IMR-90 (cell line): Measurements from ENCODE around the gene GTF2A1L. TPM values are rescaled to one million over a fixed set of nuclear protein-coding genes. Genes with fewer than 3 reads are reported as not detected.

Experiments used
- ATAC-seq: fragments of 200-7000 bp; cut with Tn5 transposase; 2 replicates; pipeline ENCODE4 v1.9.1; 2020; ENCODE audit warnings: low read depth, mild to moderate bottlenecking, moderate library complexity
- BruUV-seq: library from RNA; stranded (reverse); fragments of 400-500 nt; replicated peaks from 2 replicates; lab custom pipeline; 2021; lab: Mats Ljungman, UMichigan
- CTCF ChIA-PET: fragments of 300-600 bp; formaldehyde crosslinking; extraction: SDS; loops from one replicate; lab custom pipeline; 2021; ENCODE audit warnings: antibody characterized with exemption; lab: Yijun Ruan, JAX
- POLR2A ChIA-PET: fragments of 300-600 bp; sonication (Branson Sonifier 250); formaldehyde crosslinking; loops from one replicate; lab custom pipeline; 2022; ENCODE audit warnings: antibody characterized with exemption; ENCODE audit not compliant: unreplicated experiment; lab: Charles Lee
- DNase-seq: peaks from one replicate; pipeline ENCODE4 v3.0.0; 2013
- H2AFZ ChIP-seq: replicated peaks from 2 replicates; pipeline ENCODE3; 2013; ENCODE audit warnings: low read length, mild to moderate bottlenecking; ENCODE audit not compliant: poor library complexity
- H2AK5ac ChIP-seq: 2 replicates; pipeline ENCODE4 v1.6.1; 2013; ENCODE audit warnings: low read depth, low read length, inconsistent platforms
- H2AK9ac ChIP-seq: replicated peaks from 2 replicates; pipeline ENCODE3; 2013; ENCODE audit warnings: mild to moderate bottlenecking, low read depth, low read length, moderate library complexity; ENCODE audit not compliant: poor library complexity
- H2BK120ac ChIP-seq: 2 replicates; pipeline ENCODE4 v1.6.1; 2013; ENCODE audit warnings: low read depth, low read length, inconsistent platforms
- H2BK15ac ChIP-seq: 3 replicates; pipeline ENCODE4 v1.6.1; 2013; ENCODE audit warnings: low read depth, low read length, inconsistent platforms
- H2BK20ac ChIP-seq: 2 replicates; pipeline ENCODE4 v1.6.1; 2013; ENCODE audit warnings: low read depth, mild to moderate bottlenecking, inconsistent platforms, low read length, moderate library complexity
- H2BK5ac ChIP-seq: 2 replicates; pipeline ENCODE4 v1.6.1; 2013; ENCODE audit warnings: mild to moderate bottlenecking, low read depth, low read length, inconsistent platforms; ENCODE audit not compliant: poor library complexity, severe bottlenecking
- H3K14ac ChIP-seq: replicated peaks from 2 replicates; pipeline ENCODE4 v1.6.1; 2013; ENCODE audit warnings: low read depth, low read length, inconsistent platforms
- H3K18ac ChIP-seq: 2 replicates; pipeline ENCODE4 v1.6.1; 2013; ENCODE audit warnings: low read depth, low read length, control low read depth
- H3K23ac ChIP-seq: 2 replicates; pipeline ENCODE4 v1.6.1; 2013; ENCODE audit warnings: low read depth, low read length, inconsistent platforms
- H3K27ac ChIP-seq: 2 replicates; pipeline ENCODE4 v1.5.1; 2013; ENCODE audit warnings: mild to moderate bottlenecking, control low read depth, low read length; ENCODE audit not compliant: insufficient read depth
- H3K27me3 ChIP-seq: 2 replicates; pipeline ENCODE4 v1.6.1; 2013; ENCODE audit warnings: low read length; ENCODE audit not compliant: control insufficient read depth, insufficient read depth
- H3K36me3 ChIP-seq: 2 replicates; pipeline ENCODE4 v1.6.1; 2013; ENCODE audit warnings: low read length, mixed read lengths; ENCODE audit not compliant: control insufficient read depth, insufficient read depth
- H3K4ac ChIP-seq: 2 replicates; pipeline ENCODE4 v1.6.1; 2013; ENCODE audit warnings: low read depth, low read length, inconsistent platforms
- H3K4me1 ChIP-seq: 2 replicates; pipeline ENCODE4 v1.6.1; 2013; ENCODE audit warnings: low read length, mixed read lengths; ENCODE audit not compliant: control insufficient read depth, insufficient read depth
- H3K4me2 ChIP-seq: 2 replicates; pipeline ENCODE4 v1.6.1; 2013; ENCODE audit warnings: low read depth, mild to moderate bottlenecking, control low read depth, low read length, moderate library complexity
- H3K4me3 ChIP-seq: 2 replicates; pipeline ENCODE4 v1.5.1; 2013; ENCODE audit warnings: low read depth, mild to moderate bottlenecking, control low read depth, low read length, moderate library complexity; ENCODE audit not compliant: insufficient read depth
- H3K56ac ChIP-seq: 2 replicates; pipeline ENCODE4 v1.6.1; 2013; ENCODE audit warnings: low read length, inconsistent platforms; ENCODE audit not compliant: insufficient read depth; ENCODE audit errors: extremely low read depth
- H3K79me1 ChIP-seq, 2 experiments: 2 replicates each; pipeline ENCODE4 v1.6.1; 2013; ENCODE audit warnings: low read length in 2 of 2, inconsistent platforms in 1 of 2, low read depth in 1 of 2
- H3K9ac ChIP-seq: 2 replicates; pipeline ENCODE4 v1.6.1; 2013; ENCODE audit warnings: low read depth, low read length, control low read depth
- H3K9me1 ChIP-seq: 2 replicates; pipeline ENCODE4 v1.6.1; 2013; ENCODE audit warnings: low read length, inconsistent platforms; ENCODE audit not compliant: insufficient read depth
- H3K9me3 ChIP-seq: 2 replicates; pipeline ENCODE4 v1.6.1; 2013; ENCODE audit warnings: low read length; ENCODE audit not compliant: control insufficient read depth, insufficient read depth
- H4K20me1 ChIP-seq: 2 replicates; pipeline ENCODE4 v1.6.1; 2013; ENCODE audit warnings: low read length, inconsistent platforms; ENCODE audit not compliant: insufficient read depth
- H4K5ac ChIP-seq: 2 replicates; pipeline ENCODE4 v1.6.1; 2013; ENCODE audit warnings: mild to moderate bottlenecking, low read depth, low read length, control low read depth
- H4K8ac ChIP-seq, 2 experiments: 2 replicates each; pipeline ENCODE4 v1.6.1; 2013; ENCODE audit warnings: low read depth in 2 of 2, low read length in 2 of 2, control low read depth in 1 of 2, inconsistent platforms in 1 of 2
- H4K91ac ChIP-seq: 2 replicates; pipeline ENCODE4 v1.6.1; 2013; ENCODE audit warnings: low read depth, low read length, inconsistent platforms; ENCODE audit not compliant: insufficient read depth
- BHLHE40 ChIP-seq: fragments of 150-350 bp; IDR thresholded peaks from 2 replicates; pipeline ENCODE4 v1.6.1; 2016; ENCODE audit warnings: mild to moderate bottlenecking, low read depth, low read length
- CEBPB ChIP-seq: IDR thresholded peaks from 2 replicates; pipeline ENCODE4 v1.6.1; 2012; ENCODE audit warnings: low read depth, low read length, improper control_type of control experiment
- CHD1 ChIP-seq: IDR thresholded peaks from 2 replicates; pipeline ENCODE4 v1.6.1; 2012; ENCODE audit warnings: low read depth, low read length, improper control_type of control experiment
- ELK1 ChIP-seq: fragments of 150-350 bp; IDR thresholded peaks from 2 replicates; pipeline ENCODE4 v1.6.1; 2016; ENCODE audit warnings: low read depth, mild to moderate bottlenecking, low read length, moderate library complexity, borderline replicate concordance
- FOS ChIP-seq: fragments of 150-350 bp; IDR thresholded peaks from 2 replicates; pipeline ENCODE4 v1.6.1; 2016; ENCODE audit warnings: low read depth, low read length
- MAFK ChIP-seq: IDR thresholded peaks from 2 replicates; pipeline ENCODE4 v1.6.1; 2012; ENCODE audit warnings: low read depth, low read length, improper control_type of control experiment
- MAZ ChIP-seq: IDR thresholded peaks from 2 replicates; pipeline ENCODE4 v1.6.1; 2012; ENCODE audit warnings: low read depth, mild to moderate bottlenecking, low read length, improper control_type of control experiment, moderate library complexity, borderline replicate concordance
- MXI1 ChIP-seq: IDR thresholded peaks from 2 replicates; pipeline ENCODE4 v1.6.1; 2012; ENCODE audit warnings: low read depth, mild to moderate bottlenecking, low read length, moderate library complexity, borderline replicate concordance
- NFE2L2 ChIP-seq: fragments of 150-350 bp; IDR thresholded peaks from 2 replicates; pipeline ENCODE4 v1.6.1; 2016; ENCODE audit warnings: low read depth, mild to moderate bottlenecking, low read length
- POLR2A ChIP-seq: IDR thresholded peaks from 2 replicates; pipeline ENCODE4 v1.6.1; 2012; ENCODE audit warnings: mild to moderate bottlenecking, low read depth, low read length
- RAD21 ChIP-seq: IDR thresholded peaks from 2 replicates; pipeline ENCODE4 v1.6.1; 2012; ENCODE audit warnings: low read length, improper control_type of control experiment
- RCOR1 ChIP-seq: IDR thresholded peaks from 2 replicates; pipeline ENCODE4 v1.6.1; 2012; ENCODE audit warnings: mild to moderate bottlenecking, low read length, improper control_type of control experiment; ENCODE audit not compliant: insufficient replicate concordance
- RFX5 ChIP-seq: IDR thresholded peaks from 2 replicates; pipeline ENCODE4 v1.8.0; 2012; ENCODE audit warnings: low read depth, mild to moderate bottlenecking, low read length, moderate library complexity
- SMC3 ChIP-seq: fragments of 150-350 bp; IDR thresholded peaks from 2 replicates; pipeline ENCODE4 v1.6.1; 2016; ENCODE audit warnings: low read depth, mild to moderate bottlenecking, antibody characterized with exemption, low read length, moderate library complexity
- USF2 ChIP-seq: fragments of 150-350 bp; IDR thresholded peaks from 2 replicates; pipeline ENCODE4 v1.6.1; 2017; ENCODE audit warnings: mild to moderate bottlenecking, antibody characterized with exemption, low read length, low read depth
- WGBS, 2 experiments: methylation state at CpG; one replicate each; pipeline versions ENCODE4 v1.1.5 to v1.1.7; 2013; ENCODE audit warnings: missing lambda C conversion rate in 2 of 2; ENCODE audit not compliant: insufficient read length in 1 of 2; ENCODE audit errors: extremely low coverage in 2 of 2; 5-methylcytosine and 5-hydroxymethylcytosine counted together
- dilution Hi-C: fragments of 300-500 bp; cut with HindIII; formaldehyde crosslinking; loops from one replicate; pipeline ENCODE4 v1.14.3; 2018; ENCODE audit warnings: low sequenced_read_pairs; ENCODE audit not compliant: unreplicated experiment
- in situ Hi-C: fragments of 300-500 bp; cut with MboI; formaldehyde crosslinking; loops from 3 replicates; pipeline ENCODE4 v1.14.3; 2019; ENCODE audit warnings: low sequenced_read_pairs, inconsistent platforms, mixed read lengths
- intact Hi-C: fragments of 100-400 bp; cut with micrococcal nuclease; formaldehyde crosslinking; loops from 2 replicates; pipeline ENCODE4 v1.10.0; 2022
- polyA plus RNA-seq, 3 experiments: library from polyadenylated mRNA; depleted of rRNA; stranded (reverse); fragments of >200 nt; gene quantifications; 2 replicates each; pipeline ENCODE4 v1.2.3, GENCODE V29; 2012; ENCODE audit warnings: low replicate concordance in 1 of 3
- total RNA-seq: library from RNA; depleted of rRNA; stranded (reverse); fragments of >200 nt; gene quantifications from 2 replicates; pipeline ENCODE4 v1.2.3, GENCODE V29; 2012

Gene GTF2A1L
- total and polyA plus RNA-seq, 2 of the 4 experiments (the other 2 are of a cell fraction): not detected

GRCh38 chr2:48715042-48715899 is 97.6 kb downstream of the GTF2A1L start:
- H2BK20ac ChIP-seq: peak overlapping the region; percentile 99
- H3K23ac ChIP-seq: peak overlapping the region; percentile 98
- H4K5ac ChIP-seq: peak overlapping the region; percentile 100
- ATAC-seq (peak; percentile 33), DNase-seq (peak; percentile 96)
- H2AK5ac ChIP-seq: peak overlapping the region; percentile 67
- H2AFZ ChIP-seq: peak overlapping the region; percentile 63
- H3K56ac ChIP-seq: peak overlapping the region; percentile 91
- peak overlapping the region; percentile 94 for H3K27ac ChIP-seq
- peak overlapping the region; percentile 100 for H3K18ac ChIP-seq
- no peaks in the 10 kb centered on the region for H3K9me3 ChIP-seq
- peak overlapping the region; percentile 75 for H3K9ac ChIP-seq
- peak overlapping the region; percentile 96 for H3K4ac ChIP-seq
- in situ Hi-C loops (loop anchor here (10.0 kb wide), 1 partner anchor 140 kb away; no protein-coding TSS in a partner anchor), intact Hi-C loops (loop anchor here (2.0 to 10.0 kb wide), 3 partner anchors 114 to 230 kb away; no protein-coding TSS in a partner anchor), dilution Hi-C loops (no loop called here)
- peak overlapping the region; percentile 97 for H2BK5ac ChIP-seq
- H2BK120ac ChIP-seq: peak overlapping the region; percentile 99
- H2BK15ac ChIP-seq: peak overlapping the region; percentile 91; the same call in 2 of the 3 replicates
- no peaks in the 10 kb centered on the region for H3K36me3 ChIP-seq
- peak overlapping the region; percentile 50 for H3K4me2 ChIP-seq
- BruUV-seq: no TSS peak
- WGBS, 2 experiments: 20% methylated on average over 2 of the region's 7 CpGs; no CpG with 5 or more reads in 1 of the 2 experiments
- CTCF ChIA-PET: interaction anchor here (0.5 to 1.3 kb wide), 3 partner anchors 134 to 231 kb away, joined by 3 to 4 read pairs (median 4); no protein-coding TSS in a partner anchor
- peak overlapping the region; percentile 96 for H4K91ac ChIP-seq
- peaks cover 17% of the 10 kb centered on the region for H3K9me1 ChIP-seq
- H2AK9ac ChIP-seq: peak overlapping the region; percentile 21
- POLR2A ChIA-PET: interaction anchor here (1.1 kb wide), 1 partner anchor 138 kb away, joined by 3 read pairs; no protein-coding TSS in a partner anchor
- H3K27me3 ChIP-seq: no peaks in the 10 kb centered on the region
- no peak overlapping the region for H3K4me3 ChIP-seq
- no peaks in the 10 kb centered on the region for H3K79me1 ChIP-seq
- H4K8ac ChIP-seq: peak overlapping the region; percentile 77 to 96
- H4K20me1 ChIP-seq: no peaks in the 10 kb centered on the region
- H3K4me1 ChIP-seq: peaks cover 26% of the 10 kb centered on the region
- H3K14ac ChIP-seq: peak overlapping the region; percentile 99
- TF ChIP-seq MXI1 (no peak), BHLHE40 (peak; percentile 88), USF2 (peak; percentile 41; the same call in 1 of the 2 replicates), MAZ (no peak), CHD1 (no peak), MAFK (no peak), RAD21 (no peak), CEBPB (no peak), NFE2L2 (no peak), ELK1 (no peak), RFX5 (no peak), POLR2A (no peak), SMC3 (no peak), RCOR1 (no peak), FOS (peak; percentile 40; the same call in 1 of the 2 replicates)
